Endodermal cell (in vitro differentiated cells): ENCODE measurements around the gene BUD23. TPM values are rescaled to one million over a fixed set of nuclear protein-coding genes. Genes with fewer than 3 reads are reported as not detected.

ENCODE experiments used
- DNase-seq: peaks from one replicate; pipeline ENCODE4 v3.0.0-alpha.2; 2017
- H3K27ac ChIP-seq: 2 replicates; pipeline ENCODE4 v1.5.1; 2013; ENCODE audit warnings: mild to moderate bottlenecking, low read depth, low read length, moderate library complexity
- H3K27me3 ChIP-seq: 2 replicates; pipeline ENCODE4 v1.6.1; 2013; ENCODE audit warnings: mild to moderate bottlenecking, low read length, moderate library complexity; ENCODE audit not compliant: insufficient read depth, control insufficient read depth, poor library complexity, severe bottlenecking
- H3K36me3 ChIP-seq: 2 replicates; pipeline ENCODE4 v1.7.0; 2013; ENCODE audit warnings: mild to moderate bottlenecking, low read length, moderate library complexity; ENCODE audit not compliant: control insufficient read depth, insufficient read depth
- H3K4me1 ChIP-seq: one replicate; pipeline ENCODE4 v1.7.0; 2013; ENCODE audit warnings: low read length; ENCODE audit not compliant: control insufficient read depth, insufficient read depth
- H3K4me3 ChIP-seq: 2 replicates; pipeline ENCODE4 v1.5.1; 2013; ENCODE audit warnings: mild to moderate bottlenecking, low read length, moderate library complexity
- H3K9ac ChIP-seq: 2 replicates; pipeline ENCODE4 v1.6.1; 2013; ENCODE audit warnings: mild to moderate bottlenecking, low read length, moderate library complexity; ENCODE audit not compliant: poor library complexity, severe bottlenecking; ENCODE audit errors: extremely low read depth
- H3K9me3 ChIP-seq: 2 replicates; pipeline ENCODE4 v1.6.1; 2013; ENCODE audit warnings: mild to moderate bottlenecking, low read length, moderate library complexity; ENCODE audit not compliant: control insufficient read depth
- H3K27ac Mint-ChIP-seq: 2 replicates; pipeline ENCODE4 v1.8.0; 2020; ENCODE audit warnings: mixed read lengths
- H3K27me3 Mint-ChIP-seq: 2 replicates; pipeline ENCODE4 v1.8.0; 2021; ENCODE audit warnings: mild to moderate bottlenecking, mixed read lengths; ENCODE audit not compliant: insufficient read depth
- H3K36me3 Mint-ChIP-seq: 2 replicates; pipeline ENCODE4 v1.8.0; 2020; ENCODE audit warnings: low read depth, mixed read lengths
- H3K4me1 Mint-ChIP-seq: 2 replicates; pipeline ENCODE4 v1.8.0; 2020; ENCODE audit warnings: mixed read lengths
- H3K4me3 Mint-ChIP-seq: 2 replicates; pipeline ENCODE4 v1.8.0; 2020; ENCODE audit warnings: mild to moderate bottlenecking, moderate library complexity, mixed read lengths
- H3K9me3 Mint-ChIP-seq: 2 replicates; pipeline ENCODE4 v1.8.0; 2020; ENCODE audit warnings: mild to moderate bottlenecking, mixed read lengths
- WGBS, 2 experiments: methylation state at CpG; one replicate each; pipeline versions ENCODE4 v1.1.5 to v1.1.7; 2013; ENCODE audit warnings: missing lambda C conversion rate in 2 of 2, mixed read lengths in 1 of 2; ENCODE audit not compliant: insufficient coverage in 1 of 2, insufficient read length in 1 of 2; 5-methylcytosine and 5-hydroxymethylcytosine counted together
- total RNA-seq, 2 donors: library from RNA; stranded (reverse); fragmentation: NEBNext Ultra II Directional in 1 of 2; extraction: Animal tissue kit (Norgen Biotek cat#: 25700) in 1 of 2; gene quantifications; 2 replicates in 1 of 2; 3 replicates in 1 of 2; pipeline ENCODE4 v1.2.1, GENCODE V29; 2021
- TF ChIP-seq, protein P1 (sequence below): fragments of 200-600 bp; sonication (generic); conservative IDR thresholded peaks from 2 replicates; pipeline ENCODE4 v1.5.0; 2021; ENCODE audit warnings: antibody characterized with exemption, mild to moderate bottlenecking

BUD23 gene
- total RNA-seq, 2 donors from 2014 or later: 62.2 to 67.2 TPM

DNA sequence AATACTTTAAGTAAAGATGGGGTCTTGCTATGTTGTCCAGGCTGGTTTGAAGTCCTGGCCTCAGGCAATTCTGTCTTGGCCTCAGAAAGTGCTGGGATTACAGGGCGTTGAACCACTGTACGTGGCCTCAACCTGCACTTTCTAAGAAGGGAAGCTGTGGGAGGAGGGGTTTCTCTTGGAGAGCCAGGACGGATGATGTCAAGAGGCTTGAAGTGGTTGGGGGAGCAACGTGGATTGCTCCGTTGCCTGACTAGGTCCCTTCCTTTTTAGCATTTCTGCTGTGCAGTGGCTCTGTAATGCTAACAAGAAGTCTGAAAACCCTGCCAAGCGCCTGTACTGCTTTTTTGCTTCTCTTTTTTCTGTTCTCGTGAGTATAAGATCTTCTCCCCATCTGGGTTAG lies 7.2 kb downstream of the BUD23 start:
- Histone ChIP-seq H3K4me1 (no peaks in the 10 kb centered on the region), H3K36me3 (peaks cover 87% of the 10 kb centered on the region), H3K9ac (no peak overlapping the region), H3K27me3 (no peaks in the 10 kb centered on the region), H3K4me3 (no peak overlapping the region), H3K27ac (no peak overlapping the region), H3K9me3 (no peaks in the 10 kb centered on the region)
- no peaks in the 10 kb centered on the region for H3K27me3 Mint-ChIP-seq
- WGBS, 2 experiments: 93 to 96% methylated on average over 3 to 7 of the region's 7 CpGs
- H3K4me3 Mint-ChIP-seq: no peak overlapping the region
- H3K36me3 Mint-ChIP-seq: peaks cover 66% of the 10 kb centered on the region
- TF ChIP-seq, protein P1, sequence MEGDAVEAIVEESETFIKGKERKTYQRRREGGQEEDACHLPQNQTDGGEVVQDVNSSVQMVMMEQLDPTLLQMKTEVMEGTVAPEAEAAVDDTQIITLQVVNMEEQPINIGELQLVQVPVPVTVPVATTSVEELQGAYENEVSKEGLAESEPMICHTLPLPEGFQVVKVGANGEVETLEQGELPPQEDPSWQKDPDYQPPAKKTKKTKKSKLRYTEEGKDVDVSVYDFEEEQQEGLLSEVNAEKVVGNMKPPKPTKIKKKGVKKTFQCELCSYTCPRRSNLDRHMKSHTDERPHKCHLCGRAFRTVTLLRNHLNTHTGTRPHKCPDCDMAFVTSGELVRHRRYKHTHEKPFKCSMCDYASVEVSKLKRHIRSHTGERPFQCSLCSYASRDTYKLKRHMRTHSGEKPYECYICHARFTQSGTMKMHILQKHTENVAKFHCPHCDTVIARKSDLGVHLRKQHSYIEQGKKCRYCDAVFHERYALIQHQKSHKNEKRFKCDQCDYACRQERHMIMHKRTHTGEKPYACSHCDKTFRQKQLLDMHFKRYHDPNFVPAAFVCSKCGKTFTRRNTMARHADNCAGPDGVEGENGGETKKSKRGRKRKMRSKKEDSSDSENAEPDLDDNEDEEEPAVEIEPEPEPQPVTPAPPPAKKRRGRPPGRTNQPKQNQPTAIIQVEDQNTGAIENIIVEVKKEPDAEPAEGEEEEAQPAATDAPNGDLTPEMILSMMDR: no peak
- H3K27ac Mint-ChIP-seq: no peak overlapping the region
- DNase-seq: no peak
- no peaks in the 10 kb centered on the region for H3K4me1 Mint-ChIP-seq
- no peaks in the 10 kb centered on the region for H3K9me3 Mint-ChIP-seq

DNA sequence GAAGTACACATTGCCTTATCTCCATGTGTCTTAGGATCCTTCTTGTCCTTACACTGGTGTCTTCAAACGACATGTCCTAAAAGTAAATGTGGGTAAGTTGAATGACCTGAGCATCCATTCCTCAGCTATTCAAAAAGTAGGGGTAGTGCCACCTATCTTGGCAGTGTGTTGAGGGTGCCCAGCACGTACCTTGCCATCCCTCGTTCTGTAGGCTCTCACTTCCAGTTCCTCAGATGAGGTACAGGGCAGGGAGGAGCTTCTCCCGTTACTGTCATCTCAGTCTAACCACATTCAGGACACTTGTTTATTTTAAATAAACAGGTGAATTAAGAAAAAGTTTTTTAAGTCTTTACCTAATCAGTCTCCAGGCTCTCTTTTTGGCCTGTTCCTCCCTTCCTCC lies 13.0 kb downstream of the BUD23 start:
- DNase-seq: no peak
- no peak overlapping the region for H3K4me3 ChIP-seq
- Mint-ChIP-seq H3K27ac (no peak overlapping the region), H3K4me1 (no peaks in the 10 kb centered on the region), H3K9me3 (no peaks in the 10 kb centered on the region), H3K4me3 (no peak overlapping the region), H3K27me3 (no peaks in the 10 kb centered on the region), H3K36me3 (peaks cover 60% of the 10 kb centered on the region)
- WGBS, 2 experiments: 82 to 95% methylated on average over 4 of the region's 4 CpGs
- H3K27me3 ChIP-seq: no peaks in the 10 kb centered on the region
- no peak overlapping the region for H3K9ac ChIP-seq
- TF ChIP-seq, protein P1: no peak
- H3K9me3 ChIP-seq: no peaks in the 10 kb centered on the region
- no peaks in the 10 kb centered on the region for H3K4me1 ChIP-seq
- H3K36me3 ChIP-seq: peaks cover 69% of the 10 kb centered on the region
- H3K27ac ChIP-seq: no peak overlapping the region

DNA sequence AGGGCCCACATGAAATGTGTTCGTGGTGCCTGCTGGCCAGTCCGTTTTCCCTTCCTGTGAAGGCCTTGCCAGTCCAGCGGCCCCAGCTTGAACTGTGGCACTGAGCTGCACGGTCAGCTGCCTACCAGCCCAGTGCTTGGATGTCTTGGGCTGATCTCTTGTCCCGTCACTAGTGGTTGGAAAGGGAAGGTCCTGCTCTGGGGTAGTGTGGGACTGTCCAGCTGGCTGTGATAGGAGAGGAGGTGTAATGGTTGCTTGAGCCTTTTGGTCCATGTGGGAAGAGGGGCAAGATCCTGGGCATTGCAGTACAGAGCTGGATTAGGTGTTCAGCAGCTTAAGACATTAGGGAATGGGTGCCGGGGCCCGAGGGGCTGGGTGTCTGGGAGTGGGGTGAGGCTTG lies 15.0 kb downstream of the BUD23 start:
- 90 to 93% methylated on average over 3 to 7 of the region's 7 CpGs for WGBS, 2 experiments
- Mint-ChIP-seq H3K36me3 (peaks cover 62% of the 10 kb centered on the region), H3K4me3 (no peak overlapping the region), H3K27ac (no peak overlapping the region), H3K27me3 (no peaks in the 10 kb centered on the region), H3K9me3 (no peaks in the 10 kb centered on the region), H3K4me1 (peaks cover 4% of the 10 kb centered on the region)
- no peak overlapping the region for H3K27ac ChIP-seq
- no peak overlapping the region for H3K4me3 ChIP-seq
- H3K9ac ChIP-seq: no peak overlapping the region
- TF ChIP-seq, protein P1: no peak
- H3K36me3 ChIP-seq: peaks cover 61% of the 10 kb centered on the region
- no peaks in the 10 kb centered on the region for H3K4me1 ChIP-seq
- no peaks in the 10 kb centered on the region for H3K27me3 ChIP-seq
- no peak for DNase-seq
- H3K9me3 ChIP-seq: no peaks in the 10 kb centered on the region
